ENCODE data around the gene NUPR1. TPM values are rescaled to one million over a fixed set of nuclear protein-coding genes. Genes with fewer than 3 reads are reported as not detected.

The NUPR1 gene
- polyA plus RNA-seq, 1 donor (not counting 4 experiments of a cell fraction or from before 2014, with no cell fraction given): 126 TPM

Other genes with a start within 250 kb of the NUPR1 start
- gene SBK1, start 246.4 kb downstream of the NUPR1 start, polyA plus RNA-seq: 0.01 to 0.04 TPM (median 0.03 TPM) in 3 replicates
- 0.09 to 0.40 TPM (median 0.38 TPM) in 3 replicates for gene NPIPB6, start 175.5 kb downstream of the NUPR1 start, polyA plus RNA-seq
- gene EIF3CL, start 135.1 kb downstream of the NUPR1 start, polyA plus RNA-seq: 50.8 to 148 TPM (median 91.8 TPM) in 3 replicates
- 0.15 to 0.18 TPM in 2 of 3 replicates, not detected in the other for gene NPIPB7, start 66.6 kb downstream of the NUPR1 start, polyA plus RNA-seq
- 12.6 to 21.4 TPM (median 18.7 TPM) in 3 replicates for gene CLN3, start 46.9 kb downstream of the NUPR1 start, polyA plus RNA-seq
- gene APOBR, start 44.3 kb downstream of the NUPR1 start, polyA plus RNA-seq: 0.03 to 0.04 TPM in 2 of 3 replicates, not detected in the other
- not detected in 3 replicates for gene IL27, start 32.1 kb downstream of the NUPR1 start, polyA plus RNA-seq
- gene SGF29, start 14.9 kb upstream of the NUPR1 start, polyA plus RNA-seq: 1.4 to 4.7 TPM (median 3.0 TPM) in 3 replicates
- 0.10 TPM in 1 of 3 replicates, not detected in the others for gene SULT1A2, start 58.1 kb upstream of the NUPR1 start, polyA plus RNA-seq
- 0.96 to 1.6 TPM (median 1.2 TPM) in 3 replicates for gene SULT1A1, start 71.1 kb upstream of the NUPR1 start, polyA plus RNA-seq
- gene NPIPB8, start 99.1 kb upstream of the NUPR1 start, polyA plus RNA-seq: 0.41 to 0.49 TPM in 2 of 3 replicates, not detected in the other
- gene EIF3C, start 172.5 kb upstream of the NUPR1 start, polyA plus RNA-seq: 285 to 510 TPM (median 314 TPM) in 3 replicates
- gene NPIPB9, start 212.8 kb upstream of the NUPR1 start, polyA plus RNA-seq: 0.20 to 0.46 TPM (median 0.38 TPM) in 3 replicates